Neuron (in vitro differentiated cells): ENCODE measurements around the gene ADAMTS2.

ENCODE experiments used
- H2AFZ ChIP-seq: one replicate; pipeline ENCODE4 v1.6.1; 2013; ENCODE audit warnings: low read depth, mild to moderate bottlenecking, inconsistent platforms, low read length, moderate library complexity
- H3K27me3 ChIP-seq: one replicate; pipeline ENCODE4 v1.6.1; 2013; ENCODE audit warnings: low read length; ENCODE audit not compliant: insufficient read depth
- H3K36me3 ChIP-seq: one replicate; pipeline ENCODE4 v1.6.1; 2013; ENCODE audit warnings: low read length; ENCODE audit not compliant: insufficient read depth
- H3K4me1 ChIP-seq: one replicate; pipeline ENCODE4 v1.6.1; 2013; ENCODE audit warnings: low read length; ENCODE audit not compliant: insufficient read depth
- H3K4me3 ChIP-seq: 2 replicates; pipeline ENCODE4 v1.5.1; 2013; ENCODE audit warnings: mild to moderate bottlenecking, low read length, moderate library complexity
- H3K9me3 ChIP-seq: one replicate; pipeline ENCODE4 v1.6.1; 2013; ENCODE audit warnings: low read length

ADAMTS2 gene

GRCh38 chr5:179323026-179323870 is 22.0 kb downstream of the ADAMTS2 start:
- Histone ChIP-seq H3K9me3 (peaks cover 5% of the 10 kb centered on the region), H3K27me3 (peaks cover 4% of the 10 kb centered on the region), H3K36me3 (no peaks in the 10 kb centered on the region), H2AFZ (no peak overlapping the region), H3K4me3 (no peak overlapping the region), H3K4me1 (no peaks in the 10 kb centered on the region)

GRCh38 chr5:179322071-179323025 is 22.9 kb downstream of the ADAMTS2 start:
- Histone ChIP-seq H3K27me3 (peaks cover 4% of the 10 kb centered on the region), H3K36me3 (no peaks in the 10 kb centered on the region), H3K4me3 (no peak overlapping the region), H3K4me1 (no peaks in the 10 kb centered on the region), H2AFZ (no peak overlapping the region), H3K9me3 (peaks cover 5% of the 10 kb centered on the region)

- Histone ChIP-seq H3K36me3 (no peaks in the 10 kb centered on the region), H3K4me3 (no peak overlapping the region), H2AFZ (no peak overlapping the region), H3K27me3 (no peaks in the 10 kb centered on the region), H3K9me3 (no peaks in the 10 kb centered on the region), H3K4me1 (no peaks in the 10 kb centered on the region)
These were observed 23.9 kb downstream of the ADAMTS2 start for GRCh38 chr5:179321206-179321987.

GRCh38 chr5:179319741-179320281 is 25.4 kb downstream of the ADAMTS2 start:
- Histone ChIP-seq H3K36me3 (no peaks in the 10 kb centered on the region), H2AFZ (no peak overlapping the region), H3K4me1 (no peaks in the 10 kb centered on the region), H3K9me3 (no peaks in the 10 kb centered on the region), H3K27me3 (no peaks in the 10 kb centered on the region), H3K4me3 (no peak overlapping the region)

GRCh38 chr5:179319123-179319522 is 26.1 kb downstream of the ADAMTS2 start:
- Histone ChIP-seq H2AFZ (no peak overlapping the region), H3K27me3 (no peaks in the 10 kb centered on the region), H3K4me3 (no peak overlapping the region), H3K9me3 (no peaks in the 10 kb centered on the region), H3K36me3 (no peaks in the 10 kb centered on the region), H3K4me1 (no peaks in the 10 kb centered on the region)

GRCh38 chr5:179318221-179318955 is 26.9 kb downstream of the ADAMTS2 start:
- no peaks in the 10 kb centered on the region for H3K4me1 ChIP-seq
- H3K36me3 ChIP-seq, result no peaks in the 10 kb centered on the region
- H3K27me3 ChIP-seq, result no peaks in the 10 kb centered on the region
- no peak overlapping the region for H2AFZ ChIP-seq
- H3K9me3 ChIP-seq, result no peaks in the 10 kb centered on the region
- no peak overlapping the region for H3K4me3 ChIP-seq

GRCh38 chr5:179317411-179318220 is 27.6 kb downstream of the ADAMTS2 start:
- Histone ChIP-seq H3K4me1 (no peaks in the 10 kb centered on the region), H3K36me3 (no peaks in the 10 kb centered on the region), H3K4me3 (no peak overlapping the region), H3K9me3 (no peaks in the 10 kb centered on the region), H3K27me3 (no peaks in the 10 kb centered on the region), H2AFZ (no peak overlapping the region)

GRCh38 chr5:179316982-179317381 is 28.3 kb downstream of the ADAMTS2 start:
- Histone ChIP-seq H2AFZ (no peak overlapping the region), H3K4me3 (no peak overlapping the region), H3K9me3 (no peaks in the 10 kb centered on the region), H3K27me3 (no peaks in the 10 kb centered on the region), H3K4me1 (no peaks in the 10 kb centered on the region), H3K36me3 (no peaks in the 10 kb centered on the region)

GRCh38 chr5:179316111-179316551 is 29.1 kb downstream of the ADAMTS2 start:
- no peaks in the 10 kb centered on the region for H3K9me3 ChIP-seq
- H3K27me3 ChIP-seq, result no peaks in the 10 kb centered on the region
- no peaks in the 10 kb centered on the region for H3K4me1 ChIP-seq
- no peak overlapping the region for H3K4me3 ChIP-seq
- H2AFZ ChIP-seq, result no peak overlapping the region
- H3K36me3 ChIP-seq, result no peaks in the 10 kb centered on the region

- Histone ChIP-seq H3K36me3 (no peaks in the 10 kb centered on the region), H3K4me1 (no peaks in the 10 kb centered on the region), H2AFZ (no peak overlapping the region), H3K4me3 (no peak overlapping the region), H3K27me3 (no peaks in the 10 kb centered on the region), H3K9me3 (no peaks in the 10 kb centered on the region)
These were observed 29.8 kb downstream of the ADAMTS2 start for GRCh38 chr5:179315356-179315890.

GRCh38 chr5:179314606-179315355 is 30.5 kb downstream of the ADAMTS2 start:
- no peak overlapping the region for H3K4me3 ChIP-seq

More at GRCh38 chr5:179314606-179315355, 30.5 kb downstream of the ADAMTS2 start:
- Histone ChIP-seq H3K36me3 (no peaks in the 10 kb centered on the region), H3K4me1 (no peaks in the 10 kb centered on the region), H3K9me3 (no peaks in the 10 kb centered on the region), H3K27me3 (no peaks in the 10 kb centered on the region), H2AFZ (no peak overlapping the region)
